IPS-15b (cell line): Measurements from ENCODE around the gene PNPO.
A peak's percentile ranks its signal among the peaks of the same experiment; 100 is the strongest.
"Not testable (repeated sequence)": the region's sequence is repeated elsewhere in the genome, so short reads cannot be mapped to it uniquely, and the experiment has no call there.

Experiments
- H3K27me3 ChIP-seq: one replicate; pipeline ENCODE4 v1.6.1; 2013; ENCODE audit warnings: low read length; ENCODE audit not compliant: control insufficient read depth, insufficient read depth
- H3K36me3 ChIP-seq: one replicate; pipeline ENCODE4 v1.6.1; 2013; ENCODE audit warnings: low read length; ENCODE audit not compliant: control insufficient read depth, insufficient read depth
- H3K4me1 ChIP-seq: one replicate; pipeline ENCODE4 v1.6.1; 2013; ENCODE audit warnings: mild to moderate bottlenecking, low read length; ENCODE audit not compliant: control insufficient read depth, insufficient read depth
- H3K4me3 ChIP-seq: one replicate; pipeline ENCODE4 v1.5.1; 2013; ENCODE audit warnings: low read depth, low read length
- H3K9ac ChIP-seq: one replicate; pipeline ENCODE4 v1.6.1; 2013; ENCODE audit warnings: low read depth, mild to moderate bottlenecking, low read length
- H3K9me3 ChIP-seq: one replicate; pipeline ENCODE4 v1.6.1; 2013; ENCODE audit warnings: mild to moderate bottlenecking, low read length; ENCODE audit not compliant: control insufficient read depth, insufficient read depth

PNPO gene

GRCh38 chr17:47983492-47984223, 42.3 kb downstream of the PNPO start:
- Histone ChIP-seq H3K36me3 (peaks cover 33% of the 10 kb centered on the region), H3K27me3 (no peaks in the 10 kb centered on the region), H3K9ac (no peak overlapping the region), H3K4me3 (no peak overlapping the region), H3K9me3 (no peaks in the 10 kb centered on the region), H3K4me1 (peaks cover 7% of the 10 kb centered on the region)

GRCh38 chr17:47986520-47986919, 45.1 kb downstream of the PNPO start:
- H3K27me3 ChIP-seq = no peaks in the 10 kb centered on the region
- no peaks in the 10 kb centered on the region for H3K9me3 ChIP-seq
- no peak overlapping the region for H3K9ac ChIP-seq
- H3K4me3 ChIP-seq = no peak overlapping the region
- H3K36me3 ChIP-seq = peaks cover 11% of the 10 kb centered on the region
- H3K4me1 ChIP-seq = peaks cover 14% of the 10 kb centered on the region

GRCh38 chr17:47987240-47987835, 46.0 kb downstream of the PNPO start:
- Histone ChIP-seq H3K4me1 (peaks cover 19% of the 10 kb centered on the region), H3K27me3 (no peaks in the 10 kb centered on the region), H3K9ac (no peak overlapping the region), H3K4me3 (no peak overlapping the region), H3K9me3 (no peaks in the 10 kb centered on the region), H3K36me3 (peaks cover 11% of the 10 kb centered on the region)

- peaks cover 21% of the 10 kb centered on the region for H3K4me1 ChIP-seq
- H3K27me3 ChIP-seq, H3K9ac ChIP-seq, H3K9me3 ChIP-seq, H3K4me3 ChIP-seq, H3K36me3 ChIP-seq: not testable (repeated sequence)
These were observed 47.1 kb downstream of the PNPO start for GRCh38 chr17:47988445-47988844.

GRCh38 chr17:47989159-47989558, 47.8 kb downstream of the PNPO start:
- Histone ChIP-seq H3K9me3 (no peaks in the 10 kb centered on the region), H3K4me3 (no peak overlapping the region), H3K4me1 (peaks cover 21% of the 10 kb centered on the region), H3K27me3 (no peaks in the 10 kb centered on the region), H3K9ac (no peak overlapping the region), H3K36me3 (peaks cover 2% of the 10 kb centered on the region)

GRCh38 chr17:47989700-47990099, 48.3 kb downstream of the PNPO start:
- H3K9ac ChIP-seq = no peak overlapping the region
- no peaks in the 10 kb centered on the region for H3K36me3 ChIP-seq
- peaks cover 25% of the 10 kb centered on the region for H3K4me1 ChIP-seq
- no peaks in the 10 kb centered on the region for H3K9me3 ChIP-seq
- no peak overlapping the region for H3K4me3 ChIP-seq
- no peaks in the 10 kb centered on the region for H3K27me3 ChIP-seq

GRCh38 chr17:47990962-47991731, 49.8 kb downstream of the PNPO start:
- H3K4me3 ChIP-seq = peak overlapping the region; percentile 27
- no peaks in the 10 kb centered on the region for H3K36me3 ChIP-seq
- peaks cover 36% of the 10 kb centered on the region for H3K4me1 ChIP-seq
- H3K27me3 ChIP-seq = no peaks in the 10 kb centered on the region
- H3K9ac ChIP-seq = peak overlapping the region; percentile 62
- H3K9me3 ChIP-seq = no peaks in the 10 kb centered on the region

- Histone ChIP-seq H3K9ac (no peak overlapping the region), H3K9me3 (no peaks in the 10 kb centered on the region), H3K27me3 (no peaks in the 10 kb centered on the region), H3K36me3 (no peaks in the 10 kb centered on the region), H3K4me3 (no peak overlapping the region), H3K4me1 (peaks cover 33% of the 10 kb centered on the region)
These were observed 50.8 kb downstream of the PNPO start for GRCh38 chr17:47992216-47992615.

- Histone ChIP-seq H3K27me3 (no peaks in the 10 kb centered on the region), H3K36me3 (no peaks in the 10 kb centered on the region), H3K9ac (no peak overlapping the region), H3K9me3 (no peaks in the 10 kb centered on the region), H3K4me1 (peaks cover 29% of the 10 kb centered on the region), H3K4me3 (no peak overlapping the region)
These were observed 51.7 kb downstream of the PNPO start for GRCh38 chr17:47993031-47993564.

- H3K4me1 ChIP-seq = peaks cover 29% of the 10 kb centered on the region
- H3K36me3 ChIP-seq = no peaks in the 10 kb centered on the region
- H3K27me3 ChIP-seq = no peaks in the 10 kb centered on the region
- H3K4me3 ChIP-seq = no peak overlapping the region
- no peaks in the 10 kb centered on the region for H3K9me3 ChIP-seq
- H3K9ac ChIP-seq = no peak overlapping the region
These were observed 52.6 kb downstream of the PNPO start for GRCh38 chr17:47993964-47994363.

- no peak overlapping the region for H3K4me3 ChIP-seq
- no peaks in the 10 kb centered on the region for H3K27me3 ChIP-seq
- peaks cover 29% of the 10 kb centered on the region for H3K4me1 ChIP-seq
- H3K36me3 ChIP-seq = no peaks in the 10 kb centered on the region
- H3K9me3 ChIP-seq = no peaks in the 10 kb centered on the region
- H3K9ac ChIP-seq = no peak overlapping the region
These were observed 53.4 kb downstream of the PNPO start for GRCh38 chr17:47994724-47995123.
